Cerebellar cortex (tissue), 1 donor: ENCODE results near the gene CNTNAP3.
"Not testable (repeated sequence)": the region's sequence is repeated elsewhere in the genome, so short reads cannot be mapped to it uniquely, and the experiment has no call there.

Experiments used
- DNase-seq: peaks from one replicate; pipeline ENCODE4 v3.0.0-alpha.2; 2015; ENCODE audit warnings: low spot score

CNTNAP3 gene

DNA sequence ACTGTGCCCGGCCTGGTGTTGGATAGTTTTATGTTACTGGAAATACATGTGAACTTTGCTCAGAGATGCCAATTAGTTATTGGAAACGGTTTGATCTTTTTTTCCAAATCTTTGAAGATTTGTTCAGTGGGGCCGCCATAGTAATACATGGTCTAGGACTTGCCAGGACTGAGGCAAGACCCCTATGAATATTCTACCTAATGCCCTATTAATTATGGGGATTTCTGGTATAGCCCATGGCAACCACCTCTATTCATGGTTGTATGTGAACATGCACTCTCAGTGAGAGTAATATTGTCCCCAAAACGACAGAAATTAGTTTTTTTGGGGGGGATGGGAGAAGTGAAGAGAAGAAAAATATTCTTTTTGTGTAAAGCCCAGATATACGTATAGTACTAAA lies 220.3 kb downstream of the CNTNAP3 start:
- DNase-seq, result not testable (repeated sequence)

DNA sequence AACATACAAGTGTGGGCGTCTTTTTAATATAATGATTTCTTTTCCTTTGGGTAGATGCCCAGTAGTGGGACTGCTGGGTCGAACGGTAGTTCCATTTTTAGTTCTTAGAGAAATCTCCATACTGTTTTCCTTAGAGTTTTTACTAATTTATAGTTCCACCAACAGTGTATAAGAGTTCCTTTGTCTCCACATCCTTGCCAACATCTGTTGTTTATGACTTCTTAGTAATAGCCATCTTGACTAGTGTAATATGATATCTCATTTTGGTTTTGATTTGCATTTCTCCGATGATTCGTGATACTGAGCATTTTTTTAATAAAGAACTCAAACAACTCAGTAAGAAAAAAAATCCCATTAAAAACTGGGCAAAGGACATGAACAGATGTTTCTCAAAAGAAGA lies 225.0 kb downstream of the CNTNAP3 start:
- DNase-seq, result not testable (repeated sequence)

- DNase-seq, result not testable (repeated sequence)
These were observed 233.5 kb downstream of the CNTNAP3 start for GRCh38 chr9:39054453-39054852.

DNA sequence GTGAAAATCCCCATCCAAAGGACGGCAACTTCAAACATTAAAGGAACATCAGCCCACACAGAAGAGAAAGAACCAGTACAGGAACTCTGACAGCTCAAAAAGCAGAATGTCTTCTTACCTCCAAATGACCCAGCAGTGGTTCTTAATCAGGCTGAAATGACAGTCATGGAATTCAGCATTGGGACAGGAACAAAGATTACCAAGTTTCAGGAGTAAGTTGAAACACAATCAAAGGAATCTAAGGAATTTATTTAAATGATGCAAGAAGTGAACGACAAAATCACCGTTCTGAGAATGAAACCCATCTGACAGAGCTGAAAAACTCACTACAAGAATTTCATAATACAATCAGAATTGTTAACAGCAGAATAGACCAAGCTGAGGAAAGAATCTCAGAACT lies 241.1 kb downstream of the CNTNAP3 start:
- DNase-seq, result not testable (repeated sequence)

DNA sequence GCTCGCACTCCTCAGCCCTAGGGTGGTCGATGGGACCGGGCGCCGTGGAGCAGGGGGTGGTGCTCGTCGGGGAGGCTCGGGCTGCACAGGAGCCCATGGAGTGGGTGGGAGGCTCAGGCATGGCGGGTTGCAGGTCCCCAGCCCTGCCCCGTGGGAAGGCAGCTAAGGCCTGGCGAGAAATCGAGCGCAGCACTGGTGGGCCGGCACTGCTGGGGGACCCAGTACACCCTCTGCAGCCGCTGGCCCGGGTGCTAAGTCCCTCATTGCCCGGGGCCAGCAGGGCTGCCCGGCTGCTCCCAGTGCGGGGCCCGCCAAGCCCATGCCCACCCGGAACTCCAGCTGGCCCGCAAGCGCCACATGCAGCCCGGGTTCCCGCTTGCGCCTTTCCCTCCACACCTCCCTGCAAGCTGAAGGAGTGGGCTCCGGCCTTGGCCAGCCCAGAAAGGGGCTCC lies 245.6 kb downstream of the CNTNAP3 start:
- not testable (repeated sequence) for DNase-seq

GRCh38 chr9:39041774-39042173 lies 246.2 kb downstream of the CNTNAP3 start:
- not testable (repeated sequence) for DNase-seq

DNA sequence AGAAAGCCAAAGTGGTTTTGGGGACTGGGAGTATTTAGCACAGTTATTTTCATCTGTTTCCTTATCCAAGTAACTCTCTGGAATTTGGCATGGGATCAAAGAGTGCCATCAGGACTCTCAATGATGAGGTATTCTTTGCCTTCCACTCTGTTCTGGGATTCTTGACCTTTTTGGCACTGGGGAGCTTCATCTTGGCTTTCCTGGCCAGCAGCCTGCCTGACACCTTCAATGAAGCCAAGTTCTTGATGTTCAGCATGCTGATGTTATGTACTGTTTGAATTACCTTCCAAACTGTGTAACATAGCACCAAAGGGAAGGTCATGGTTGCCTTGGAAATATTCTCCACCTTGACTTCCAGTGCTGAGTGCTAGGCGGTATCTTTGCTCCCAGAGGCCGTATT lies 248.8 kb downstream of the CNTNAP3 start:
- not testable (repeated sequence) for DNase-seq

DNA sequence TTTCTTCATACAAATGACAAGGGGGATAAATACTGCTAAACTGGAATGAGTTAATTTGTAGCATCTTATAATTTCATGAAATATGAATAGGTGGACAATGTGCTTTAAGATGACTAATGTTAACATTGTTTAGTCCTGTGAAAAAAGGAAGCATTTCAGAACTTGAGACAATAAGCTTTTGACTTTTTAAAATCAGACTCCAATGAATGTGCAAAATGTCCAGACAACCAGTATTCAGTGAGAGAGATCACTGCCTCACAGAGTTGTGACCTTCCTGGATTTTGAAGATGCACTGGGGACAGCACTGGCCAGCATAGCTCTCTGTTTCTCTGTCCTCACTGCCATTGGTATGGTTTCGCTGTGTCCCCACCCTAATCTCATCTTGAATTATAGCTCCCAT lies 249.7 kb downstream of the CNTNAP3 start:
- DNase-seq, result not testable (repeated sequence)

DNA sequence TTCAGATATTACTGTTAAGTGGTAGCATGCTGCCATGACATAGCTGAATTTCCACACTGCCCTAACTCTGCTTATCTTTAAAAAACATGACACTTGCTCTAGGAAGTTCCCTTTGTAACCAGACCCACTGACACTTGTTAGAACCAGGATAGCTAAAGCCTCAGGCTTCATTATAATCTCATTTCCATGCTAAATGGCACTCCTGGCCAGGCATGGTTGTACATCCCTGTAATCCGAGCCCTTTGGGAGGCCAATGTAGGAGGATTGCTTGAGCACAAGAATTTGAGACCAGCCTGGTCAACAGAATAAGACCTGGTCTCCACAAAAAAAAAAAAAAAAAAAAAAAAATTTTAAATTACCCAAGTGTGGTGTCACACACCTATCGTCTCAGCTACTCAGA lies 254.1 kb downstream of the CNTNAP3 start:
- DNase-seq, result not testable (repeated sequence)

- not testable (repeated sequence) for DNase-seq
These were observed 257.6 kb downstream of the CNTNAP3 start for GRCh38 chr9:39030204-39031019.

DNA sequence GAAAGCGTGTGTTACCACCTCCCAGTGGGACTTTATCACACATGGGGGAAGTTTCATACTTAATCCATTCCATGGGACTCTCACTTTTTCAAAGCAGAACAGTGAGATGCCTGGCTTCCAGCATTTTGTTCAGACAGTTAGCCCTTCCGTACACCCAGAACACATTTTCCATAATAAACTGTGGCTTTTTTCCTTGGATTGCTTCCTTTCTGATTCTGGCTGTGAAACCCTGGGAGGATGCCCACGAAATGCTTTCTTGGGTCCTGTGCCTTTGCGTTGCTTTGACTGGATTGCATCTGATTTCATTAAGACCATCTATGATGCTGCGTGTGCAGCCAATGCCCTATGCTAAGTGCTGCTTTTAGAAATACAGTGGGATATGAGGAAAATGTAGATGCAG lies 259.1 kb downstream of the CNTNAP3 start:
- DNase-seq, result not testable (repeated sequence)

DNA sequence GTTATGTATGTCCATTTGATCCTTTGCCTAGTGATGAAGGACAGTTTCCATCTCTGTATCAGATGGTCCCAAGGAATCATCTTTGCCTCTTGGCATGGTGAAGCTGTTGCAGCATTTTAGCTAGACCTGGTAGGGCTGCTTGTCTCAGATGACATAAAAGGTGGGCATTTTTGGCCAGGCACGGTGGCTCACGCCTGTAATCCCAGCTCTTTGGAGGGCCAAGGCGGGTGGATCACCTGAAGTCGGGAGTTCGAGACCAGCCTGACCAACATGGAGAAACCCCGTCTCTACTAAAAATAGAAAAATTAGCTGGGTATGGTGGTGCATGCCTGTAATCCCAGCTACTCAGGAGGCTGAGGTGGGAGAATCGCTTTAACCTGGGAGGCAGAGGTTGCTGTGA lies 259.8 kb downstream of the CNTNAP3 start:
- DNase-seq, result not testable (repeated sequence)

GRCh38 chr9:39025911-39026588 lies 261.9 kb downstream of the CNTNAP3 start:
- DNase-seq, result not testable (repeated sequence)
